Astrocyte of the hippocampus (primary cell): ENCODE measurements around the gene TANC1.

Experiments
- DNase-seq: peaks from one replicate; pipeline ENCODE4 v3.0.0; 2011; ENCODE audit warnings: low read depth, low spot score

Gene TANC1

GRCh38 chr2:159224061-159224813, 255.8 kb downstream of the TANC1 start:
- DNase-seq = no peak

DNA sequence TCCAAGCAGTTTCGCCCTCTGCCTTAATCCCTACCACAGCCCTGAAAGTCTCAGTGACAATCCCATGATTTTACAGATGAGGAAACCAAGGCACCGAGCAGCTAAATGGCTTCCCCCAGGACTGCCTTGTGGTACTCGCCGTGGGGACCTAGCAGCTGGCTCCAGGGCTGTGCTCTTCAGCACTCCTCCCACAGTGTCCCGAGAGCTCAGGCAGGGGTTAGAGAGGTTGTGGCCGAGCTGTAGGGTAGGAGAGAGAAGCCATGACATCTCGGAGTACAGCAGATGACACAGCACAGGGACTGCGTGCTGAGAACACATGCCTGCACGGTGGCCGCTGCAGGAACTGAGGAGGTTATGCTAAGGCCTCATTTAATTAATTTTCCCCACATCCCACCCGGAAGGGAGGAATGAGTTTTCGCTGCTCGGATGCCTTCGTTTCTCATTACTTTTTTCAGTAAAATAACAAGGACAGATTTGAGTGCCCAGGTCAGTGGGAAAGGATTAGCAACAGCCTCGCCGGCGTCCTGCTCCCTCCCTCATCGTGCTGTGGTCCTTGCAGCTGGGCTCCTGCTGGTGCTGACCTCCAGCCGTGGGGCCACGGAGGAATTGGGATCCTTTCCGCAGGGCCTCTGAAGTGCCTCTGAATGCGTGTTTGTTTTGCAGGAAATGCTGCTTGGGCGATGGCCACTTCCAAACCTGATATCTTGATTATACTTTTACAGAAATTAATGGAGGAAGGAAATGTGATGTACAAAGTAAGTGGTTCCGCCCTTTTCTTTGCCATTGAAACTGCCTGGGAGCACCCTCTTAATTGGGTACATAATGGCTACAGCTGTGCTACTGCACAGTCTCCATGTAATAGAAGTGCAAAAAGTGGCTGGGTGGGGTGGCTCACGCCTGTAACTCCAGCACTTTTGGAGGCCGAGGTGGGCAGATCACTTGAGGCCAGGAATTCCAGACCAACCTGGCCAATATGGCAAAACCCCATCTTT, 256.9 kb downstream of the TANC1 start:
- no peak for DNase-seq

- DNase-seq = peak; percentile 44
Measured at GRCh38 chr2:159226059-159226461, 257.6 kb downstream of the TANC1 start.

DNA sequence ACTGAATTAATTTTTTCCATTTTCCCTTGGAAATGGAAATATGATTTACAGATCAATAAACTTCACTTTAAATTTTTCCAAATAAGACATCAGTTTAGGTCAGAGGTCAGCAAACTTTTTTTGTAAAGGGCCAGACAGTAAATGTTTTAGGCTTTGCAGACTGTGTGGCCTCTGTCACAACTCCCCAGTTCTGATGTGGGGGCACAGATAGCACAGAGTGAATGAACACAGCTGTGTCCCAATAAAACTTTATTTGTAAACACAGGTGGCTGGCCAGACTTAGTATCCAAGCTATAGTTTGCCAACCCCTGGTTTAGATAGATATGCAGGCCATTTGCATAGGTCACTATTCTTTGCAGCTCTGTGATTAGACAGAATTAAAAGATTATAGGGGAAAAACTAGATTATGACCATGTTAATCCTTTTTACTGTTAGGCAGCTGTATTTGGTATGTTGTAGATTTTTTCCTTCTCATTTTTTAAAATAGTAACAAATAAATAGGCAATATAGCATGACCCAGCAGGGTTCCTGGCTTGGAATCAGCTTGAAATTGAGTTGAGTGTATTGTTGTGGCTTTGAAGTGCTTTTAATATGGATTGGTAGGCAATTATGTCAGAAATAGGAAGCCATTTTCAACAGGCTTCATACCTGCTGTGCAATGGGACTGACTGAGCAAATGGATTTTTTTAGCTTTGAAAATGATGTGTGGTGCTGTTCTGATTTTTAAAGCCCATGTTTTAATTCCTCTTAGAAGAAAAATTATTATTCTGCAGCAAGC, 258.4 kb downstream of the TANC1 start:
- DNase-seq = no peak

- DNase-seq = no peak
Measured at GRCh38 chr2:159227467-159227866, 259.0 kb downstream of the TANC1 start.

DNA sequence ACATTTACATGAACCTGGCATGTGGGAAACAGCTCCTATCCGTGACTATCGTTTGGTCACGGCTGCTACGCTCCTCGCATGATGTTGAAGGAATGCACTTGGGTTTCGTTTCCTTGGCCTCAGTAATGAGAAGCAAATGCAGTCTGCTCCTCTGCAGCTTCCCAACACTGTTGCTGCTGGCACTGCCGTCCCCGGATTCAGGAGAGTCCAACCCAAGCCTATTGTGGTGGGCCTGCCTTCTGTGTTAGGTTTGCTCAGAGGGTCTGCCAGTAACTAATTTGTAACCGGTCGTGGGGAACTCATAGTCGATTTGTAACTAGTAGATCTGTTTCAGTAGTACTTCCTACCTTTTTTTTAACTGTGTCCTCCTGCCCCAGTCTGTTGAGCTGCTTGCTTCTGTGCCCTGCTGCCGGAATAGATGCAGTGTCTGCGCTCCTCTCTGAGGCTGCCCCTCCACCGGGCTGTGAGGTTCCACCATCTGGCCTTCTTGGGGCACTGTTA, 259.7 kb downstream of the TANC1 start:
- DNase-seq = no peak

GRCh38 chr2:159229476-159230144, 261.2 kb downstream of the TANC1 start:
- no peak for DNase-seq

DNA sequence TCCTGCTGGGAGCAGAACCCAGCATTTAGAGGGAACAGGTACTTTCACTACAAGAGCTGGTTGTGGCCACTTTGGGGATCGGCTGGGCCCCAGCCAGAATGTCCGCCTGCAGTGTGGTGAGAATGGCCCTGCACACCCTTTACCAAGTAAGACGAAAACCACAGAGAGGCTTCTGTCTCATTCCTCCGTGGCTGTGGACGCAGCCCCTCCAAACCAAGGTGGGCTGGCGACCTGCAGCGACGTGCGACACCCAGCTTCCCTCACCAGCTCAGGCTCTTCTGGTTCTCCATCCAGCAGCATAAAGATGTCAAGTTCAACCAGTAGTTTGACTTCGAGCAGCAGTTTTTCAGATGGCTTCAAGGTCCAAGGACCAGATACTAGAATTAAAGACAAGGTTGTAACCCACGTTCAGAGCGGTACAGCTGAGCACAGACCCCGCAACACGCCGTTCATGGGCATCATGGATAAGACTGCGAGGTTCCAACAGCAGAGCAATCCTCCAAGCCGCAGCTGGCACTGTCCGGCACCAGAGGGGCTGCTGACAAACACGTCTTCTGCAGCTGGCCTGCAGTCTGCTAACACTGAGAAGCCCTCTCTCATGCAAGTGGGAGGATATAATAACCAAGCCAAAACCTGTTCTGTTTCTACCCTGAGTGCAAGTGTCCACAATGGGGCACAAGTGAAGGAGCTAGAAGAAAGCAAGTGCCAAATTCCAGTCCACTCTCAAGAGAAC, 261.9 kb downstream of the TANC1 start:
- DNase-seq = no peak

- no peak for DNase-seq
Measured at GRCh38 chr2:159232456-159233170, 264.2 kb downstream of the TANC1 start.

DNA sequence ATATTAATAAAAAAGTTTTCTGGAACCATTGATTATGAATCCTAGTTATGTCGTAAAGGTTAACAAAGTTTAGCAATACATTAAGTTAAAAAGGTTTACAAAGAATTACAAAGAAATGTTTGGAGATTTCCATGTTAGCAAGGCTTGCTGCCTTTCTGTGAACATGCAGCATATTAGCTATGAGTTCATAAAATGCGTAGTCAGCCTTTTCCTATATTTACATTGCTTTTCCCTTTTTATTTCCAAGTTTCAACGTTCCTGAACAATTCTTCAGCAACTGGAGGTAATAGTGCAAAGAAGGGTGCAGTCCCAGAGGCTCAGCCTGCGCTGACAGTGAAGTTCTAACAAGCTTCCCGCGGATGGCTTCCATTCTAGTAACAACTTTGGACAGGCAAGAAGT, 266.4 kb downstream of the TANC1 start:
- DNase-seq = no peak

GRCh38 chr2:159243529-159243928, 275.1 kb downstream of the TANC1 start:
- DNase-seq = no peak

DNA sequence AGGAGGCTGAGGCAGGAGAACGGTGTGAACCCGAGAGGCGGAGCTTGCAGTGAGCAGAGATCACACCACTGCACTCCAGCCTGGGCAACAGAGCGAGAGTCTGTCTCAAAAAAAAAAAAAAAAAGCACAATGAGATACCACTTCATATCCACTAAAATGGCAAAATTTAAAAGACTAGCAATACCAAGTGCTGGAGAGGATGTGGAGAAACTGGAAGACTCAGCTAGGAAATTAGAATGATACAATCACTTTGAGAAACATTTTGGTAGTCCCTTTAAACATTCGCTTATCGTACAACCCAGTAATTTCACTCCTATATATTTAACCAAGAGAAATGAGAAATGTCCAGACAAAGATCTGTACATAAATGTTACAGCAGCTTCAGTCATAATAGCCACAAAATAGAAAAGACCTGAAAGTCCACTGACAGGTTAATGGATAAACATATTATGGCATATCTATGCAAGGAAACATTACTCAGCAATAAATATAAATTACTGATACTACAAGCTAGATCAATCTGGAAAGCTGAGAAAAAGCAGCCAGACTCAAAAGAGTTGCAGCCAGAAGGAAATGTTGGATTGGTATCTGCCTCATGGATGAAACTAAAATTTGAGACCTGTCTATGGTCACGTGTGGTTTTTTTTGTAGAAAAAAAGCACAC, 278.0 kb downstream of the TANC1 start:
- no peak for DNase-seq

GRCh38 chr2:159249990-159250715, 281.7 kb downstream of the TANC1 start:
- peak; percentile 75 for DNase-seq

DNA sequence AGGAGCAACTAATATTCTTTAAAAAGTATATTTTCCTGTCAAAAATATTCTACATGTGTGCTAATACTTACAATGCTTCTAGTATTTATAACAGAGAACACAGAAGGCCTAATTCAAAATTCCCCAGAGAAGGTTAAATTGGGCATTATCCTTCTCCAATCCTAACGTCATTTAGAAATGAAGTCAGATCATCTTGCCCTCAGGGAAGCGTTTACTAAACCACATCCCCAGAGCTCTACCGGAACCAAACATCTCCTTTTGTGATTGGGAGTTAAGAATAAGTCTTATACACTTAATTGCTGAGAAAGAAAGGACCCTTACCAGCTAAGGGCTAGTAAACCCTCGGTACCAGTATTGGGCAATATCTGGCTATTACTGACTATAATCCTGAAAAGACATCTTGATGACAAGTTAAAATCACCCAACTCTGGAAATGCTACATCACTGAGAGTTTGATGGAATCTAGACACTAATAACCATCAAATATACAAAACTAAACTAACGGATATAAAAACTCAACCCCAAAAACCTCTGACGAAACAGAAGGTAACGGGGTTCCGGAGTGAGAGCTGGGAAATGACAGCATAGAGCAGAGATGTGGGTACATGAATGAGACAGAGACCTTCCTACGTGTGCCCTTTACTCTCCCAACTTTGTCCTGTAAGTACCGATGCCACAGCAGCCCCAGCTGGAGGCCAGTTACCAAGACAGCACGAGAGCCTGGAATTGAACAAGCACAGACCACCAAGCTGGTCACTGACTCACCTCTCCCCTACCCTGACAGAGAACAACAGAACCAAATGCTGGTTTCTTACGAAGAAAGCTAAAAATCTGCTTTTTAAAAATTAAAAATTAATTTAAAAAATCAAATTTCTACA, 283.1 kb downstream of the TANC1 start:
- DNase-seq = no peak

DNA sequence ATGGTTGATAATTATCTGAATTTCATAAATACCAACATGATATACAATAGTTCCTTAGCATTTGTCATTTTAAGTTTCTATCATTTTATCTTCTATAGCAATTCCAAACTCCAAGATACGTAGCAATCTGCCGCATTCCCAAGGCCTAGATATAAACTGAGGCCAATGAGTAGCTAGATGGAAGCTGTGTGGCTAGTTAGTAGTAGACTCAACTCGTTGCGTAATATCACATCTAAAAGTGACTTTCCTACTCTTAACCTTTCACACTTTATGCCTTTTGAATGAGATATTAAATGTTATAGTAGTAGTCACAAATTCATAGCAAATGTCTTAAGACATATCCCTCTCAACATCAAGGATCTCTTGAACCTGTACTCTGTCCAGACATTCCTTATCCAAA, 284.5 kb downstream of the TANC1 start:
- DNase-seq = no peak

DNA sequence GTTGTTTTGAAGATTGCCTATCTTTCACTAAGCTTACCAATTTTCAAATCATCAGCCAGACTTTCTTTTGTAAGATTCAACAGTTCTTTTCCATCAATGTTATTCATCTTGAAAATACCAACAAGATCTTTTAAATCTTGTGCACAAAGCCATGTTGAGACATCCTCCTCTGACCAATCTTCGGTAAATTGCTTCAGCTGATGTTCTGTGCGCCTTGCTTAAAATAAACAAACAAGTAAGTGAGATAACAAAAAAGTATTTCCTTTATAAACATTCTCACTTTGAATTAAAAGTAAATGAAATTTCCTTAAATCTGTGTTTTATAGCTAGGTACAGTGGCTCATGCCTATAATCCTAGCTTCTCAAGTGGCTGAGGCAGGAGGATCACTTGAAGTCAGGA, 287.7 kb downstream of the TANC1 start:
- no peak for DNase-seq

- peak; percentile 23 for DNase-seq
Measured at GRCh38 chr2:159262226-159262625, 293.8 kb downstream of the TANC1 start.

DNA sequence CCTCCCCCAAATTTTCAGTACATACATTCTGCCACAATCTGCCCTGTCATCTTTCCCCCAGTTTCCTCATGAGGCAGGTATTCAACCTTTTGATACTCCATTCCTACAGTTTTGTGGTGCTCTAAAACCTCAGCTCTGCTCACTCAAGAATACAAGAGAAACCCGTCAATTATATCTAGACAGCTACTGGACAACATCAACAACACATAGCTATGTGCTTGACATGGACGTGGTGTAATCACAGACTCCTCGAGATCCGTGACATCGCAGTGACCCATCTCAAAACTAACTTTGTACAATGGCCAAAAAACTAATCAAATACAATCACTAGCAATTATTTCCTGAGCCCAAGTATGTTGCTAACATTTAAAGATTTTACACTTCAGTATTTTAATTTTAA, 294.5 kb downstream of the TANC1 start:
- DNase-seq = no peak
